Esophagus muscularis mucosa (tissue), 4 donors: ENCODE measurements around the gene CHST12.

Experiments
- EP300 ChIP-seq: sonication (generic); formaldehyde crosslinking; IDR thresholded peaks from one replicate; pipeline ENCODE4 v1.6.1; 2017; ENCODE audit warnings: antibody characterized with exemption
- POLR2A ChIP-seq: fragments of 450-650 bp; IDR thresholded peaks from one replicate; pipeline ENCODE4 v1.6.1; 2017; ENCODE audit warnings: antibody characterized with exemption, moderate library complexity, mild to moderate bottlenecking, low read depth
- POLR2AphosphoS5 ChIP-seq, 2 donors: sonication (generic); formaldehyde crosslinking; IDR thresholded peaks; one replicate each; pipeline ENCODE4 v1.6.1; 2017; ENCODE audit warnings: antibody characterized with exemption in 2 of 2
- TF ChIP-seq, protein P1 (sequence below), 3 experiments: fragments of 200-600 bp in 2 of 3; fragments of 450-650 bp in 1 of 3; sonication (generic) in 2 of 3; IDR thresholded peaks; one replicate each; pipeline ENCODE4 v1.5.1; 2017 to 2019; ENCODE audit warnings: antibody characterized with exemption in 3 of 3, mild to moderate bottlenecking in 2 of 3, moderate library complexity in 1 of 3

DNA sequence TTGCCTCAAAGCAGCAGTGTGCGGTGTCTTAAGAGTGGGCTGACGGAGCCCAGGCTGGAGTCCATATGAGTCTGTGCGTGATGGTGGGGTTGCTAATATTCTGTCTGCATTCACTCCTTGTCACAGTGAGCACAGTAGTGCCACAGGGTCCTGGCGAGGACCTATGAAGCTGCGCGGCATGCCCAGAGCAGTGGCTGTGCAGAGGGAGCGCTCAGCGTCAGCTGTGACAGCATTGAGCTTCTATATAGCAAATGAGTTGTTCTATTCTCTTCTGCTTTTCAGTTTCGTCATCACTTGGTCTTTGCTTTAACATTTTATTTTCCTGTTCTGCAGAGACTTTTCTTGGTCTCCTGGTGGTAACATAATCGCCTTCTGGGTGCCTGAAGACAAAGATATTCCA is 34.3 kb upstream of the CHST12 start:
- TF ChIP-seq, protein P1, sequence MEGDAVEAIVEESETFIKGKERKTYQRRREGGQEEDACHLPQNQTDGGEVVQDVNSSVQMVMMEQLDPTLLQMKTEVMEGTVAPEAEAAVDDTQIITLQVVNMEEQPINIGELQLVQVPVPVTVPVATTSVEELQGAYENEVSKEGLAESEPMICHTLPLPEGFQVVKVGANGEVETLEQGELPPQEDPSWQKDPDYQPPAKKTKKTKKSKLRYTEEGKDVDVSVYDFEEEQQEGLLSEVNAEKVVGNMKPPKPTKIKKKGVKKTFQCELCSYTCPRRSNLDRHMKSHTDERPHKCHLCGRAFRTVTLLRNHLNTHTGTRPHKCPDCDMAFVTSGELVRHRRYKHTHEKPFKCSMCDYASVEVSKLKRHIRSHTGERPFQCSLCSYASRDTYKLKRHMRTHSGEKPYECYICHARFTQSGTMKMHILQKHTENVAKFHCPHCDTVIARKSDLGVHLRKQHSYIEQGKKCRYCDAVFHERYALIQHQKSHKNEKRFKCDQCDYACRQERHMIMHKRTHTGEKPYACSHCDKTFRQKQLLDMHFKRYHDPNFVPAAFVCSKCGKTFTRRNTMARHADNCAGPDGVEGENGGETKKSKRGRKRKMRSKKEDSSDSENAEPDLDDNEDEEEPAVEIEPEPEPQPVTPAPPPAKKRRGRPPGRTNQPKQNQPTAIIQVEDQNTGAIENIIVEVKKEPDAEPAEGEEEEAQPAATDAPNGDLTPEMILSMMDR (IDR thresholded peaks at IDR 0.05) = no peak
- TF ChIP-seq POLR2A (no peak), POLR2AphosphoS5 (IDR thresholded peaks at IDR 0.05) (no peak), EP300 (no peak)
